K562 (cell line): ENCODE results near the gene FAM120AOS. TPM values are rescaled to one million over a fixed set of nuclear protein-coding genes. Genes with fewer than 3 reads are reported as not detected.

Experiments
- CBX8 ChIP-seq: fragments of 200-600 bp; sonication (generic); IDR thresholded peaks from 2 replicates; pipeline ENCODE4 v1.6.1; 2012; ENCODE audit warnings: borderline replicate concordance, mixed run types, low read depth, mild to moderate bottlenecking, moderate library complexity, mixed read lengths, low read length, control low read depth, inconsistent platforms; ENCODE audit not compliant: poor library complexity, severe bottlenecking; ENCODE audit errors: extremely low read depth
- CHD1 ChIP-seq: fragments of 200-600 bp; sonication (generic); IDR thresholded peaks from one replicate; pipeline ENCODE4 v1.6.1; 2012; ENCODE audit warnings: mild to moderate bottlenecking, moderate library complexity, low read length, inconsistent platforms
- LARP7 ChIP-seq: fragments of 450-650 bp; IDR thresholded peaks from 2 replicates; pipeline ENCODE4 v1.6.1; 2016
- PHB2 ChIP-seq: fragments of 450-650 bp; IDR thresholded peaks from 2 replicates; pipeline ENCODE4 v1.6.1; 2017; ENCODE audit warnings: low read depth
- POLR3G ChIP-seq: IDR thresholded peaks from 2 replicates; pipeline ENCODE4 v1.6.1; 2011; ENCODE audit not compliant: insufficient read length, insufficient replicate concordance; ENCODE audit errors: extremely low read depth
- RBFOX2 ChIP-seq: fragments of 200-400 bp; formaldehyde crosslinking; IDR thresholded peaks from 2 replicates; pipeline ENCODE4 v1.6.1; 2017; ENCODE audit warnings: low read depth, mild to moderate bottlenecking, low read length, moderate library complexity
- TEAD4 ChIP-seq, 2 experiments: sonication (generic) in 1 of 2; formaldehyde crosslinking in 1 of 2; IDR thresholded peaks; 2 replicates each; pipeline versions ENCODE4 v1.6.1 to v1.8.0; 2012 to 2022; ENCODE audit warnings: borderline replicate concordance in 1 of 2, inconsistent platforms in 1 of 2, low read length in 1 of 2, mild to moderate bottlenecking in 1 of 2, missing genetic modification reagents in 1 of 2
- polyA plus RNA-seq, 8 experiments: library from polyadenylated mRNA; depleted of rRNA in 4 of 8; stranded (reverse) in 5 of 8; unstranded in 3 of 8; fragments of >200 nt; fragmentation: Nextera tagmentation in 2 of 8; fragmentation: Illumina TruSeq in 1 of 8; extraction: Ambion mirVana in 2 of 8; extraction: Trizol in 1 of 8; gene quantifications; 2 replicates each; pipeline versions ENCODE4 v1.2.1 to v1.2.3, GENCODE V29; 2011 to 2014; ENCODE audit warnings: inconsistent platforms in 1 of 8, missing spikeins in 1 of 8
- total RNA-seq, 7 experiments: library from RNA; depleted of rRNA in 6 of 7; stranded (reverse); fragments of >200 nt in 6 of 7; fragmentation: Illumina TruSeq in 2 of 7; extraction: Trizol in 2 of 7; gene quantifications; 2 replicates each; pipeline versions ENCODE4 v1.2.1 to v1.2.3, GENCODE V29; 2011 to 2021; ENCODE audit warnings: low replicate concordance in 1 of 7
- TF ChIP-seq, protein P1 (sequence below): fragments of 450-650 bp; IDR thresholded peaks from 2 replicates; pipeline ENCODE4 v1.6.1; 2016; ENCODE audit warnings: mild to moderate bottlenecking, moderate library complexity
- TF ChIP-seq, protein P2 (sequence below), 2 experiments: IDR thresholded peaks; 2 replicates each; pipeline ENCODE4 v1.6.1; 2012; ENCODE audit warnings: improper control_type of control experiment in 2 of 2, low read depth in 2 of 2, low read length in 2 of 2, borderline replicate concordance in 1 of 2
- TF ChIP-seq, protein P3 (sequence below): IDR thresholded peaks from 3 replicates; pipeline ENCODE4 v1.6.1; 2011; ENCODE audit warnings: borderline replicate concordance, mild to moderate bottlenecking; ENCODE audit not compliant: insufficient read length, insufficient read depth

The FAM120AOS gene
- total and polyA plus RNA-seq, 9 of the 15 experiments (the other 6 are each of a cell fraction or from before 2014, with no cell fraction given) = 18.8 to 53.4 (median 41.4) TPM

DNA sequence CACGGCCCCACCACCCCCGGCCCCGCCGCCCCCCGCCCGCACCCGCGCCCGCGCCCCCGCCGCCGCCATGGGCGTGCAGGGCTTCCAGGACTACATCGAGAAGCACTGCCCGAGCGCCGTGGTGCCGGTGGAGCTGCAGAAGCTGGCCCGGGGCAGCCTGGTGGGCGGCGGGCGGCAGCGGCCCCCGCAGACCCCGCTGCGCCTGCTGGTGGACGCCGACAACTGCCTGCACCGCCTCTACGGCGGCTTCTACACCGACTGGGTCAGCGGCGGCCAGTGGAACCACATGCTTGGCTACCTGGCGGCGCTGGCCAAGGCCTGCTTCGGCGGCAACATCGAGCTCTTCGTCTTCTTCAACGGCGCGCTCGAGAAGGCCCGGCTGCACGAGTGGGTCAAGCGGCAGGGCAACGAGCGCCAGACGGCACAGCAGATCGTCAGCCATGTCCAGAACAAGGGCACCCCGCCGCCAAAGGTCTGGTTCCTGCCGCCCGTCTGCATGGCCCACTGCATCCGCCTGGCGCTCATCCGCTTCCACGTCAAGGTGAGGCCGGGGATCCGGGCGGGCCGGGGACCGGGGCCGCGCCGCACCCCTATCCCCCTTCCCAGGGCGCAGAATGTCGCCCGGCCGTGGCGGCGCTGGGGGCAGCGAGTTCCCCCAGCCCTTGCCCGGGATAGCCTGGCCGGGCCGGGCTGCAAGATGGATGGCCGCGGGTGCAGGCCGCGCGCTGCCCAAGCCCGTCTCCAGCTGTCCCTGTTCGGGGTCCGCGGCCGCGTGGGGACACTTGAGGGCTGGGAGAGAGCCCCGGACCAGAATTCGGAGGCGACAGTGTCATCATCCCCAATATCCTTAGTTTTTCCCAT lies 1.3 kb downstream of the FAM120AOS start (continued):
- TF ChIP-seq, protein P1, sequence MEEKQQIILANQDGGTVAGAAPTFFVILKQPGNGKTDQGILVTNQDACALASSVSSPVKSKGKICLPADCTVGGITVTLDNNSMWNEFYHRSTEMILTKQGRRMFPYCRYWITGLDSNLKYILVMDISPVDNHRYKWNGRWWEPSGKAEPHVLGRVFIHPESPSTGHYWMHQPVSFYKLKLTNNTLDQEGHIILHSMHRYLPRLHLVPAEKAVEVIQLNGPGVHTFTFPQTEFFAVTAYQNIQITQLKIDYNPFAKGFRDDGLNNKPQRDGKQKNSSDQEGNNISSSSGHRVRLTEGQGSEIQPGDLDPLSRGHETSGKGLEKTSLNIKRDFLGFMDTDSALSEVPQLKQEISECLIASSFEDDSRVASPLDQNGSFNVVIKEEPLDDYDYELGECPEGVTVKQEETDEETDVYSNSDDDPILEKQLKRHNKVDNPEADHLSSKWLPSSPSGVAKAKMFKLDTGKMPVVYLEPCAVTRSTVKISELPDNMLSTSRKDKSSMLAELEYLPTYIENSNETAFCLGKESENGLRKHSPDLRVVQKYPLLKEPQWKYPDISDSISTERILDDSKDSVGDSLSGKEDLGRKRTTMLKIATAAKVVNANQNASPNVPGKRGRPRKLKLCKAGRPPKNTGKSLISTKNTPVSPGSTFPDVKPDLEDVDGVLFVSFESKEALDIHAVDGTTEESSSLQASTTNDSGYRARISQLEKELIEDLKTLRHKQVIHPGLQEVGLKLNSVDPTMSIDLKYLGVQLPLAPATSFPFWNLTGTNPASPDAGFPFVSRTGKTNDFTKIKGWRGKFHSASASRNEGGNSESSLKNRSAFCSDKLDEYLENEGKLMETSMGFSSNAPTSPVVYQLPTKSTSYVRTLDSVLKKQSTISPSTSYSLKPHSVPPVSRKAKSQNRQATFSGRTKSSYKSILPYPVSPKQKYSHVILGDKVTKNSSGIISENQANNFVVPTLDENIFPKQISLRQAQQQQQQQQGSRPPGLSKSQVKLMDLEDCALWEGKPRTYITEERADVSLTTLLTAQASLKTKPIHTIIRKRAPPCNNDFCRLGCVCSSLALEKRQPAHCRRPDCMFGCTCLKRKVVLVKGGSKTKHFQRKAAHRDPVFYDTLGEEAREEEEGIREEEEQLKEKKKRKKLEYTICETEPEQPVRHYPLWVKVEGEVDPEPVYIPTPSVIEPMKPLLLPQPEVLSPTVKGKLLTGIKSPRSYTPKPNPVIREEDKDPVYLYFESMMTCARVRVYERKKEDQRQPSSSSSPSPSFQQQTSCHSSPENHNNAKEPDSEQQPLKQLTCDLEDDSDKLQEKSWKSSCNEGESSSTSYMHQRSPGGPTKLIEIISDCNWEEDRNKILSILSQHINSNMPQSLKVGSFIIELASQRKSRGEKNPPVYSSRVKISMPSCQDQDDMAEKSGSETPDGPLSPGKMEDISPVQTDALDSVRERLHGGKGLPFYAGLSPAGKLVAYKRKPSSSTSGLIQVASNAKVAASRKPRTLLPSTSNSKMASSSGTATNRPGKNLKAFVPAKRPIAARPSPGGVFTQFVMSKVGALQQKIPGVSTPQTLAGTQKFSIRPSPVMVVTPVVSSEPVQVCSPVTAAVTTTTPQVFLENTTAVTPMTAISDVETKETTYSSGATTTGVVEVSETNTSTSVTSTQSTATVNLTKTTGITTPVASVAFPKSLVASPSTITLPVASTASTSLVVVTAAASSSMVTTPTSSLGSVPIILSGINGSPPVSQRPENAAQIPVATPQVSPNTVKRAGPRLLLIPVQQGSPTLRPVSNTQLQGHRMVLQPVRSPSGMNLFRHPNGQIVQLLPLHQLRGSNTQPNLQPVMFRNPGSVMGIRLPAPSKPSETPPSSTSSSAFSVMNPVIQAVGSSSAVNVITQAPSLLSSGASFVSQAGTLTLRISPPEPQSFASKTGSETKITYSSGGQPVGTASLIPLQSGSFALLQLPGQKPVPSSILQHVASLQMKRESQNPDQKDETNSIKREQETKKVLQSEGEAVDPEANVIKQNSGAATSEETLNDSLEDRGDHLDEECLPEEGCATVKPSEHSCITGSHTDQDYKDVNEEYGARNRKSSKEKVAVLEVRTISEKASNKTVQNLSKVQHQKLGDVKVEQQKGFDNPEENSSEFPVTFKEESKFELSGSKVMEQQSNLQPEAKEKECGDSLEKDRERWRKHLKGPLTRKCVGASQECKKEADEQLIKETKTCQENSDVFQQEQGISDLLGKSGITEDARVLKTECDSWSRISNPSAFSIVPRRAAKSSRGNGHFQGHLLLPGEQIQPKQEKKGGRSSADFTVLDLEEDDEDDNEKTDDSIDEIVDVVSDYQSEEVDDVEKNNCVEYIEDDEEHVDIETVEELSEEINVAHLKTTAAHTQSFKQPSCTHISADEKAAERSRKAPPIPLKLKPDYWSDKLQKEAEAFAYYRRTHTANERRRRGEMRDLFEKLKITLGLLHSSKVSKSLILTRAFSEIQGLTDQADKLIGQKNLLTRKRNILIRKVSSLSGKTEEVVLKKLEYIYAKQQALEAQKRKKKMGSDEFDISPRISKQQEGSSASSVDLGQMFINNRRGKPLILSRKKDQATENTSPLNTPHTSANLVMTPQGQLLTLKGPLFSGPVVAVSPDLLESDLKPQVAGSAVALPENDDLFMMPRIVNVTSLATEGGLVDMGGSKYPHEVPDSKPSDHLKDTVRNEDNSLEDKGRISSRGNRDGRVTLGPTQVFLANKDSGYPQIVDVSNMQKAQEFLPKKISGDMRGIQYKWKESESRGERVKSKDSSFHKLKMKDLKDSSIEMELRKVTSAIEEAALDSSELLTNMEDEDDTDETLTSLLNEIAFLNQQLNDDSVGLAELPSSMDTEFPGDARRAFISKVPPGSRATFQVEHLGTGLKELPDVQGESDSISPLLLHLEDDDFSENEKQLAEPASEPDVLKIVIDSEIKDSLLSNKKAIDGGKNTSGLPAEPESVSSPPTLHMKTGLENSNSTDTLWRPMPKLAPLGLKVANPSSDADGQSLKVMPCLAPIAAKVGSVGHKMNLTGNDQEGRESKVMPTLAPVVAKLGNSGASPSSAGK = peak; percentile 61; the same call in 1 of the 2 replicates
- TF ChIP-seq PHB2 = no peak
- TF ChIP-seq LARP7 = no peak
- peak; percentile 91 for TF ChIP-seq CHD1
- TF ChIP-seq, protein P2, sequence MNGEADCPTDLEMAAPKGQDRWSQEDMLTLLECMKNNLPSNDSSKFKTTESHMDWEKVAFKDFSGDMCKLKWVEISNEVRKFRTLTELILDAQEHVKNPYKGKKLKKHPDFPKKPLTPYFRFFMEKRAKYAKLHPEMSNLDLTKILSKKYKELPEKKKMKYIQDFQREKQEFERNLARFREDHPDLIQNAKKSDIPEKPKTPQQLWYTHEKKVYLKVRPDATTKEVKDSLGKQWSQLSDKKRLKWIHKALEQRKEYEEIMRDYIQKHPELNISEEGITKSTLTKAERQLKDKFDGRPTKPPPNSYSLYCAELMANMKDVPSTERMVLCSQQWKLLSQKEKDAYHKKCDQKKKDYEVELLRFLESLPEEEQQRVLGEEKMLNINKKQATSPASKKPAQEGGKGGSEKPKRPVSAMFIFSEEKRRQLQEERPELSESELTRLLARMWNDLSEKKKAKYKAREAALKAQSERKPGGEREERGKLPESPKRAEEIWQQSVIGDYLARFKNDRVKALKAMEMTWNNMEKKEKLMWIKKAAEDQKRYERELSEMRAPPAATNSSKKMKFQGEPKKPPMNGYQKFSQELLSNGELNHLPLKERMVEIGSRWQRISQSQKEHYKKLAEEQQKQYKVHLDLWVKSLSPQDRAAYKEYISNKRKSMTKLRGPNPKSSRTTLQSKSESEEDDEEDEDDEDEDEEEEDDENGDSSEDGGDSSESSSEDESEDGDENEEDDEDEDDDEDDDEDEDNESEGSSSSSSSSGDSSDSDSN (IDR thresholded peaks at IDR 0.05; ENCODE audit: borderline replicate concordance in 1 of 2, low read depth in 2 of 2, low read length in 2 of 2) = peak; percentile 55 to 56; a peak in 1 of 4 replicates
- TF ChIP-seq, protein P3, sequence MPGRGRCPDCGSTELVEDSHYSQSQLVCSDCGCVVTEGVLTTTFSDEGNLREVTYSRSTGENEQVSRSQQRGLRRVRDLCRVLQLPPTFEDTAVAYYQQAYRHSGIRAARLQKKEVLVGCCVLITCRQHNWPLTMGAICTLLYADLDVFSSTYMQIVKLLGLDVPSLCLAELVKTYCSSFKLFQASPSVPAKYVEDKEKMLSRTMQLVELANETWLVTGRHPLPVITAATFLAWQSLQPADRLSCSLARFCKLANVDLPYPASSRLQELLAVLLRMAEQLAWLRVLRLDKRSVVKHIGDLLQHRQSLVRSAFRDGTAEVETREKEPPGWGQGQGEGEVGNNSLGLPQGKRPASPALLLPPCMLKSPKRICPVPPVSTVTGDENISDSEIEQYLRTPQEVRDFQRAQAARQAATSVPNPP = no peak
- TF ChIP-seq POLR3G = no peak
- TF ChIP-seq RBFOX2 = peak; percentile 75
- TF ChIP-seq CBX8 = no peak
- TF ChIP-seq TEAD4 (IDR thresholded peaks at IDR 0.05; ENCODE audit: low read length) = no peak
- no peak for TF ChIP-seq TEAD4 (CRISPR knock-in tag; IDR thresholded peaks at IDR 0.05; ENCODE audit: borderline replicate concordance)
